IMR-90 (cell line): ENCODE data around the gene CNNM3. TPM values are rescaled to one million over a fixed set of nuclear protein-coding genes. Genes with fewer than 3 reads are reported as not detected.

Experiments used
- ATAC-seq: fragments of 200-7000 bp; cut with Tn5 transposase; 2 replicates; pipeline ENCODE4 v1.9.1; 2020; ENCODE audit warnings: low read depth, mild to moderate bottlenecking, moderate library complexity
- BruUV-seq: library from RNA; stranded (reverse); fragments of 400-500 nt; replicated peaks from 2 replicates; lab custom pipeline; 2021; lab: Mats Ljungman, UMichigan
- CTCF ChIA-PET: fragments of 300-600 bp; formaldehyde crosslinking; extraction: SDS; loops from one replicate; lab custom pipeline; 2021; ENCODE audit warnings: antibody characterized with exemption; lab: Yijun Ruan, JAX
- POLR2A ChIA-PET: fragments of 300-600 bp; sonication (Branson Sonifier 250); formaldehyde crosslinking; loops from one replicate; lab custom pipeline; 2022; ENCODE audit warnings: antibody characterized with exemption; ENCODE audit not compliant: unreplicated experiment; lab: Charles Lee
- DNase-seq: peaks from one replicate; pipeline ENCODE4 v3.0.0; 2013
- H2AFZ ChIP-seq: replicated peaks from 2 replicates; pipeline ENCODE3; 2013; ENCODE audit warnings: low read length, mild to moderate bottlenecking; ENCODE audit not compliant: poor library complexity
- H2AK5ac ChIP-seq: 2 replicates; pipeline ENCODE4 v1.6.1; 2013; ENCODE audit warnings: low read depth, low read length, inconsistent platforms
- H2AK9ac ChIP-seq: replicated peaks from 2 replicates; pipeline ENCODE3; 2013; ENCODE audit warnings: mild to moderate bottlenecking, low read depth, low read length, moderate library complexity; ENCODE audit not compliant: poor library complexity
- H2BK120ac ChIP-seq: 2 replicates; pipeline ENCODE4 v1.6.1; 2013; ENCODE audit warnings: low read depth, low read length, inconsistent platforms
- H2BK15ac ChIP-seq: 3 replicates; pipeline ENCODE4 v1.6.1; 2013; ENCODE audit warnings: low read depth, low read length, inconsistent platforms
- H2BK20ac ChIP-seq: 2 replicates; pipeline ENCODE4 v1.6.1; 2013; ENCODE audit warnings: low read depth, mild to moderate bottlenecking, inconsistent platforms, low read length, moderate library complexity
- H2BK5ac ChIP-seq: 2 replicates; pipeline ENCODE4 v1.6.1; 2013; ENCODE audit warnings: mild to moderate bottlenecking, low read depth, low read length, inconsistent platforms; ENCODE audit not compliant: poor library complexity, severe bottlenecking
- H3K14ac ChIP-seq: replicated peaks from 2 replicates; pipeline ENCODE4 v1.6.1; 2013; ENCODE audit warnings: low read depth, low read length, inconsistent platforms
- H3K18ac ChIP-seq: 2 replicates; pipeline ENCODE4 v1.6.1; 2013; ENCODE audit warnings: low read depth, low read length, control low read depth
- H3K23ac ChIP-seq: 2 replicates; pipeline ENCODE4 v1.6.1; 2013; ENCODE audit warnings: low read depth, low read length, inconsistent platforms
- H3K27ac ChIP-seq: 2 replicates; pipeline ENCODE4 v1.5.1; 2013; ENCODE audit warnings: mild to moderate bottlenecking, control low read depth, low read length; ENCODE audit not compliant: insufficient read depth
- H3K27me3 ChIP-seq: 2 replicates; pipeline ENCODE4 v1.6.1; 2013; ENCODE audit warnings: low read length; ENCODE audit not compliant: control insufficient read depth, insufficient read depth
- H3K36me3 ChIP-seq: 2 replicates; pipeline ENCODE4 v1.6.1; 2013; ENCODE audit warnings: low read length, mixed read lengths; ENCODE audit not compliant: control insufficient read depth, insufficient read depth
- H3K4ac ChIP-seq: 2 replicates; pipeline ENCODE4 v1.6.1; 2013; ENCODE audit warnings: low read depth, low read length, inconsistent platforms
- H3K4me1 ChIP-seq: 2 replicates; pipeline ENCODE4 v1.6.1; 2013; ENCODE audit warnings: low read length, mixed read lengths; ENCODE audit not compliant: control insufficient read depth, insufficient read depth
- H3K4me2 ChIP-seq: 2 replicates; pipeline ENCODE4 v1.6.1; 2013; ENCODE audit warnings: low read depth, mild to moderate bottlenecking, control low read depth, low read length, moderate library complexity
- H3K4me3 ChIP-seq: 2 replicates; pipeline ENCODE4 v1.5.1; 2013; ENCODE audit warnings: low read depth, mild to moderate bottlenecking, control low read depth, low read length, moderate library complexity; ENCODE audit not compliant: insufficient read depth
- H3K56ac ChIP-seq: 2 replicates; pipeline ENCODE4 v1.6.1; 2013; ENCODE audit warnings: low read length, inconsistent platforms; ENCODE audit not compliant: insufficient read depth; ENCODE audit errors: extremely low read depth
- H3K79me1 ChIP-seq, 2 experiments: 2 replicates each; pipeline ENCODE4 v1.6.1; 2013; ENCODE audit warnings: low read length in 2 of 2, inconsistent platforms in 1 of 2, low read depth in 1 of 2
- H3K9ac ChIP-seq: 2 replicates; pipeline ENCODE4 v1.6.1; 2013; ENCODE audit warnings: low read depth, low read length, control low read depth
- H3K9me1 ChIP-seq: 2 replicates; pipeline ENCODE4 v1.6.1; 2013; ENCODE audit warnings: low read length, inconsistent platforms; ENCODE audit not compliant: insufficient read depth
- H3K9me3 ChIP-seq: 2 replicates; pipeline ENCODE4 v1.6.1; 2013; ENCODE audit warnings: low read length; ENCODE audit not compliant: control insufficient read depth, insufficient read depth
- H4K20me1 ChIP-seq: 2 replicates; pipeline ENCODE4 v1.6.1; 2013; ENCODE audit warnings: low read length, inconsistent platforms; ENCODE audit not compliant: insufficient read depth
- H4K5ac ChIP-seq: 2 replicates; pipeline ENCODE4 v1.6.1; 2013; ENCODE audit warnings: mild to moderate bottlenecking, low read depth, low read length, control low read depth
- H4K8ac ChIP-seq, 2 experiments: 2 replicates each; pipeline ENCODE4 v1.6.1; 2013; ENCODE audit warnings: low read depth in 2 of 2, low read length in 2 of 2, control low read depth in 1 of 2, inconsistent platforms in 1 of 2
- H4K91ac ChIP-seq: 2 replicates; pipeline ENCODE4 v1.6.1; 2013; ENCODE audit warnings: low read depth, low read length, inconsistent platforms; ENCODE audit not compliant: insufficient read depth
- BHLHE40 ChIP-seq: fragments of 150-350 bp; IDR thresholded peaks from 2 replicates; pipeline ENCODE4 v1.6.1; 2016; ENCODE audit warnings: mild to moderate bottlenecking, low read depth, low read length
- CHD1 ChIP-seq: IDR thresholded peaks from 2 replicates; pipeline ENCODE4 v1.6.1; 2012; ENCODE audit warnings: low read depth, low read length, improper control_type of control experiment
- CTCF ChIP-seq: conservative IDR thresholded peaks from 2 replicates; pipeline ENCODE4 v1.5.1; 2012; ENCODE audit warnings: mild to moderate bottlenecking, low read depth, low read length, improper control_type of control experiment
- ELK1 ChIP-seq: fragments of 150-350 bp; IDR thresholded peaks from 2 replicates; pipeline ENCODE4 v1.6.1; 2016; ENCODE audit warnings: low read depth, mild to moderate bottlenecking, low read length, moderate library complexity, borderline replicate concordance
- FOS ChIP-seq: fragments of 150-350 bp; IDR thresholded peaks from 2 replicates; pipeline ENCODE4 v1.6.1; 2016; ENCODE audit warnings: low read depth, low read length
- MAFK ChIP-seq: IDR thresholded peaks from 2 replicates; pipeline ENCODE4 v1.6.1; 2012; ENCODE audit warnings: low read depth, low read length, improper control_type of control experiment
- MAZ ChIP-seq: IDR thresholded peaks from 2 replicates; pipeline ENCODE4 v1.6.1; 2012; ENCODE audit warnings: low read depth, mild to moderate bottlenecking, low read length, improper control_type of control experiment, moderate library complexity, borderline replicate concordance
- MXI1 ChIP-seq: IDR thresholded peaks from 2 replicates; pipeline ENCODE4 v1.6.1; 2012; ENCODE audit warnings: low read depth, mild to moderate bottlenecking, low read length, moderate library complexity, borderline replicate concordance
- NFE2L2 ChIP-seq: fragments of 150-350 bp; IDR thresholded peaks from 2 replicates; pipeline ENCODE4 v1.6.1; 2016; ENCODE audit warnings: low read depth, mild to moderate bottlenecking, low read length
- POLR2A ChIP-seq: IDR thresholded peaks from 2 replicates; pipeline ENCODE4 v1.6.1; 2012; ENCODE audit warnings: mild to moderate bottlenecking, low read depth, low read length
- RAD21 ChIP-seq: IDR thresholded peaks from 2 replicates; pipeline ENCODE4 v1.6.1; 2012; ENCODE audit warnings: low read length, improper control_type of control experiment
- RFX5 ChIP-seq: IDR thresholded peaks from 2 replicates; pipeline ENCODE4 v1.8.0; 2012; ENCODE audit warnings: low read depth, mild to moderate bottlenecking, low read length, moderate library complexity
- SMC3 ChIP-seq: fragments of 150-350 bp; IDR thresholded peaks from 2 replicates; pipeline ENCODE4 v1.6.1; 2016; ENCODE audit warnings: low read depth, mild to moderate bottlenecking, antibody characterized with exemption, low read length, moderate library complexity
- USF2 ChIP-seq: fragments of 150-350 bp; IDR thresholded peaks from 2 replicates; pipeline ENCODE4 v1.6.1; 2017; ENCODE audit warnings: mild to moderate bottlenecking, antibody characterized with exemption, low read length, low read depth
- WGBS, 2 experiments: methylation state at CpG; one replicate each; pipeline versions ENCODE4 v1.1.5 to v1.1.7; 2013; ENCODE audit warnings: missing lambda C conversion rate in 2 of 2; ENCODE audit not compliant: insufficient read length in 1 of 2; ENCODE audit errors: extremely low coverage in 2 of 2; 5-methylcytosine and 5-hydroxymethylcytosine counted together
- dilution Hi-C: fragments of 300-500 bp; cut with HindIII; formaldehyde crosslinking; loops from one replicate; pipeline ENCODE4 v1.14.3; 2018; ENCODE audit warnings: low sequenced_read_pairs; ENCODE audit not compliant: unreplicated experiment
- in situ Hi-C: fragments of 300-500 bp; cut with MboI; formaldehyde crosslinking; loops from 3 replicates; pipeline ENCODE4 v1.14.3; 2019; ENCODE audit warnings: low sequenced_read_pairs, inconsistent platforms, mixed read lengths
- intact Hi-C: fragments of 100-400 bp; cut with micrococcal nuclease; formaldehyde crosslinking; loops from 2 replicates; pipeline ENCODE4 v1.10.0; 2022
- polyA plus RNA-seq, 3 experiments: library from polyadenylated mRNA; depleted of rRNA; stranded (reverse); fragments of >200 nt; gene quantifications; 2 replicates each; pipeline ENCODE4 v1.2.3, GENCODE V29; 2012; ENCODE audit warnings: low replicate concordance in 1 of 3
- total RNA-seq: library from RNA; depleted of rRNA; stranded (reverse); fragments of >200 nt; gene quantifications from 2 replicates; pipeline ENCODE4 v1.2.3, GENCODE V29; 2012

CNNM3 gene
- total and polyA plus RNA-seq, 2 of the 4 experiments (the other 2 are of a cell fraction) = 2.3 to 6.1 TPM

GRCh38 chr2:96832754-96833507 lies 16.9 kb downstream of the CNNM3 start:
- H3K9ac ChIP-seq = no peak overlapping the region; the same call in 1 of the 2 replicates
- H2BK20ac ChIP-seq = no peak overlapping the region
- no peak overlapping the region for H2BK120ac ChIP-seq
- peak overlapping the region; percentile 88 for H2AFZ ChIP-seq
- no peak overlapping the region for H3K4me3 ChIP-seq
- no peaks in the 10 kb centered on the region for H4K20me1 ChIP-seq
- H3K56ac ChIP-seq = no peak overlapping the region
- peak overlapping the region; percentile 1; the same call in 1 of the 2 replicates for H3K4me2 ChIP-seq
- peaks cover 10% of the 10 kb centered on the region; the same call in 1 of the 2 replicates for H3K4me1 ChIP-seq
- H2BK15ac ChIP-seq = no peak overlapping the region; the same call in 2 of the 3 replicates
- H3K79me1 ChIP-seq = no peaks in the 10 kb centered on the region
- H3K18ac ChIP-seq = no peak overlapping the region; the same call in 1 of the 2 replicates
- H2BK5ac ChIP-seq = no peak overlapping the region
- no peaks in the 10 kb centered on the region for H3K9me3 ChIP-seq
- peak overlapping the region; percentile 72; the same call in 1 of the 2 replicates for H4K5ac ChIP-seq
- peak; percentile 64 for DNase-seq
- 0 out of 2 replicates have a peak overlapping the region, but pooled peaks have one; percentile 23 for H3K23ac ChIP-seq
- POLR2A ChIA-PET = no interaction called here
- WGBS, 2 experiments = 26% methylated on average over 10 of the region's 18 CpGs; no CpG with 5 or more reads in 1 of the 2 experiments
- H3K4ac ChIP-seq = peak overlapping the region; percentile 44
- dilution Hi-C loops (no loop called here), intact Hi-C loops (no loop called here), in situ Hi-C loops (no loop called here)
- no peak overlapping the region for H4K91ac ChIP-seq
- peak overlapping the region; percentile 43 for H2AK9ac ChIP-seq
- CTCF ChIA-PET = interaction anchor here (0.9 kb wide), 1 partner anchor 9 kb away, joined by 5 read pairs; no protein-coding TSS in a partner anchor
- TSS peak; percentile 56 for BruUV-seq
- peaks cover 8% of the 10 kb centered on the region; the same call in 1 of the 2 replicates for H3K9me1 ChIP-seq
- no peak overlapping the region for H3K27ac ChIP-seq
- H3K27me3 ChIP-seq = no peaks in the 10 kb centered on the region
- ATAC-seq = peak; percentile 79
- peak overlapping the region; percentile 38 to 84; a peak in 3 of 4 replicates for H4K8ac ChIP-seq
- H3K14ac ChIP-seq = peak overlapping the region; percentile 36; the same call in 1 of the 2 replicates
- 0 out of 2 replicates have a peak overlapping the region, but pooled peaks have one; percentile 66 for H2AK5ac ChIP-seq
- H3K36me3 ChIP-seq = peaks cover 21% of the 10 kb centered on the region
- TF ChIP-seq MAZ (no peak), RAD21 (no peak), ELK1 (no peak), MAFK (no peak), USF2 (no peak), MXI1 (no peak), BHLHE40 (no peak), POLR2A (no peak), FOS (no peak), NFE2L2 (no peak), RFX5 (no peak), CHD1 (no peak), CTCF (no peak), SMC3 (no peak)
